ENCODE results near the gene METTL9.
"Not testable (repeated sequence)": the region's sequence is repeated elsewhere in the genome, so short reads cannot be mapped to it uniquely, and the experiment has no call there.

METTL9 gene

GRCh38 chr16:21566891-21567414 is 32.4 kb upstream of the METTL9 start:
- no peak for DNase-seq
- Histone ChIP-seq H3K4me1 (peaks cover 0 to 14% (median 0%) of the 10 kb centered on the region in 4 donors), H3K9me3 (no peaks in the 10 kb centered on the region), H3K27me3 (no peaks in the 10 kb centered on the region), H3K4me3 (no peak overlapping the region), H3K27ac (no peak overlapping the region), H3K36me3 (no peaks in the 10 kb centered on the region)
- TF ChIP-seq CTCF (IDR thresholded peaks at IDR 0.05): no peak
- intact Hi-C loops (cut with DNase I; ENCODE audit: low total_unique reads): loop anchor here (5.0 kb wide), 1 partner anchor 1130 kb away; no protein-coding TSS in a partner anchor

GRCh38 chr16:21567496-21567895 is 31.9 kb upstream of the METTL9 start:
- not testable (repeated sequence) for H3K9me3 ChIP-seq, H3K27ac ChIP-seq, H3K27me3 ChIP-seq, H3K36me3 ChIP-seq, H3K4me3 ChIP-seq
- H3K4me1 ChIP-seq: peaks cover 0 to 14% (median 0%) of the 10 kb centered on the region in 4 donors
- intact Hi-C loops (cut with DNase I; ENCODE audit: low total_unique reads): loop anchor here (5.0 kb wide), 1 partner anchor 1130 kb away; no protein-coding TSS in a partner anchor
- DNase-seq: peak in 1 of 2 donors; percentile 59

GRCh38 chr16:21568502-21569189 is 30.7 kb upstream of the METTL9 start:
- H3K4me1 ChIP-seq: peaks cover 0 to 14% (median 0%) of the 10 kb centered on the region in 4 donors

GRCh38 chr16:21570676-21571017 is 28.7 kb upstream of the METTL9 start:
- no peaks in the 10 kb centered on the region for H3K27me3 ChIP-seq
- no peak overlapping the region for H3K27ac ChIP-seq
- no peak for TF ChIP-seq CTCF (IDR thresholded peaks at IDR 0.05)
- no peak for DNase-seq
- H3K4me3 ChIP-seq: no peak overlapping the region
- H3K4me1 ChIP-seq: peaks cover 0 to 14% (median 0%) of the 10 kb centered on the region in 4 donors
- H3K36me3 ChIP-seq: no peaks in the 10 kb centered on the region
- no peaks in the 10 kb centered on the region for H3K9me3 ChIP-seq
- intact Hi-C loops (cut with DNase I; ENCODE audit: low total_unique reads): no loop called here

More at GRCh38 chr16:21568502-21569189, 30.7 kb upstream of the METTL9 start:
- Histone ChIP-seq H3K27me3 (no peaks in the 10 kb centered on the region), H3K27ac (peak overlapping the region in 1 of 2 donors; percentile 19), H3K36me3 (no peaks in the 10 kb centered on the region), H3K4me3 (no peak overlapping the region), H3K9me3 (no peaks in the 10 kb centered on the region)
- DNase-seq: peak in 1 of 2 donors; percentile 57
- intact Hi-C loops (cut with DNase I; ENCODE audit: low total_unique reads): loop anchor here (5.0 kb wide), 1 partner anchor 1129 kb away; no protein-coding TSS in a partner anchor
- no peak for TF ChIP-seq CTCF (IDR thresholded peaks at IDR 0.05)

- H3K27ac ChIP-seq; H3K27me3 ChIP-seq; H3K36me3 ChIP-seq; intact Hi-C loops (cut with DNase I; ENCODE audit: low total_unique reads); H3K9me3 ChIP-seq; H3K4me3 ChIP-seq: not testable (repeated sequence)
- peak in 1 of 2 donors; percentile 56 for DNase-seq
- peaks cover 0 to 13% (median 0%) of the 10 kb centered on the region in 4 donors for H3K4me1 ChIP-seq
Measured at GRCh38 chr16:21573506-21573905, 25.9 kb upstream of the METTL9 start.

- intact Hi-C loops (cut with DNase I; ENCODE audit: low total_unique reads): no loop called here
- no peak for TF ChIP-seq CTCF (IDR thresholded peaks at IDR 0.05)
- Histone ChIP-seq H3K27ac (no peak overlapping the region), H3K4me3 (no peak overlapping the region), H3K27me3 (no peaks in the 10 kb centered on the region), H3K4me1 (peaks cover 0 to 5% (median 0%) of the 10 kb centered on the region in 4 donors), H3K9me3 (no peaks in the 10 kb centered on the region), H3K36me3 (no peaks in the 10 kb centered on the region)
- peak in 1 of 2 donors; percentile 60 for DNase-seq
Measured at GRCh38 chr16:21574372-21574771, 25.0 kb upstream of the METTL9 start.

- H3K27me3 ChIP-seq; H3K36me3 ChIP-seq; DNase-seq; H3K4me1 ChIP-seq; H3K9me3 ChIP-seq; H3K4me3 ChIP-seq; H3K27ac ChIP-seq; intact Hi-C loops (cut with DNase I; ENCODE audit: low total_unique reads): not testable (repeated sequence)
Measured at GRCh38 chr16:21576323-21576722, 23.1 kb upstream of the METTL9 start.

GRCh38 chr16:21577487-21577886 is 21.9 kb upstream of the METTL9 start:
- H3K36me3 ChIP-seq; H3K4me3 ChIP-seq; intact Hi-C loops (cut with DNase I; ENCODE audit: low total_unique reads); H3K27me3 ChIP-seq; H3K27ac ChIP-seq; H3K4me1 ChIP-seq; H3K9me3 ChIP-seq; DNase-seq: not testable (repeated sequence)

GRCh38 chr16:21578311-21578710 is 21.1 kb upstream of the METTL9 start:
- DNase-seq; intact Hi-C loops (cut with DNase I; ENCODE audit: low total_unique reads); H3K4me3 ChIP-seq: not testable (repeated sequence)

GRCh38 chr16:21580131-21580530 is 19.2 kb upstream of the METTL9 start:
- H3K36me3 ChIP-seq; H3K27ac ChIP-seq; H3K4me3 ChIP-seq; intact Hi-C loops (cut with DNase I; ENCODE audit: low total_unique reads); DNase-seq; H3K9me3 ChIP-seq; H3K4me1 ChIP-seq; H3K27me3 ChIP-seq: not testable (repeated sequence)

More at GRCh38 chr16:21578311-21578710, 21.1 kb upstream of the METTL9 start:
- H3K27me3 ChIP-seq, H3K27ac ChIP-seq, H3K36me3 ChIP-seq, H3K9me3 ChIP-seq, H3K4me1 ChIP-seq: not testable (repeated sequence)

Data from tibial artery (tissue), 4 donors.